ENCODE measurements around the gene WHRN. TPM values are rescaled to one million over a fixed set of nuclear protein-coding genes. Genes with fewer than 3 reads are reported as not detected.

WHRN gene
- total and polyA plus RNA-seq, 2 of the 13 experiments (the other 11 are each of a cell fraction or from before 2014, with no cell fraction given) = 2.3 to 5.3 TPM

DNA sequence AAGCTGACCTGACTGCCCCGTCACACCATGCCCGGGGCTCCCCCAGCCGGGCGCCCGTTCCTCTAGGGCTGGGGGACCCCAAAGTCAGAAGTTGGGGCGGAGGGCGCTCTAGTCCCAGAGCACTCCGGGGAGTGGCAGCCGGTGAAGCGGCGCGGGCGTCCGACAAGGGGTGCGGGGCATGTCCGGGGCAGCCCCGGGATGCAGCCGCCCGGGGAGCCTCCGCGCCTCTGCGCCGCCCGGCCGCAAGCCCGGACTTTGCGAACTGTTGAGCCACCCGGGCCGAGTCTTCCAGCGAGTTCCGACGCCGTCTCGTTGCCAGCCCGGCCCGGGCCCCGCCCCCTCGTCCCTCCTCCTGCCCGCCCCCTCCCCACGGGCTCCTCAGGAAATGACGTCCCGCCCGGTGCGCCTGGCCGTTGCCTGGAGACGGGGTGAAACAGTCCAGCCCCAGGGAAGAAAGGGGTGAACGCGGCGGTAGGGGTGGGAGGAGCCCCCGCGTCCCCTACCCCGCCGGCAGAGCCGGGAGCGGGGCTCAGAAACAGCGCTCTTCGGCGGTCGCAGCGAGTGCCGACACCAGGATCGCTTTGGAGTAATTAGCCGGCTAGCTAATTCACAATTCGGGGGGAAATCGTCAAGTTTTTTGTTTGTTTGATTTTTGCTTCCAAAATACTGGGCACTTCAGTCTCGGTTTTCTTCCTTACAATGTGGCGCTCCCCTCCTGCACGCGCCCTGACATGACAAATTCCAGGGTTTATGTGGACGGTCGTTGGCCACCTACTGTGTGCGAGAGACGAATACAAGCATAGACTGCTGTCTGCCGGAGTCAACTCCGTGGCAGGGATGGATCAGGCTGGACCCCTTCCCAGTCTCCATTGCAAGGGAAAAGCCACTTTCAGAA is at the start of gene WHRN (continued):
- TF ChIP-seq CREB1 (IDR thresholded peaks at IDR 0.05) (peak; percentile 52), CREB1 (CRISPR knock-in tag; IDR thresholded peaks at IDR 0.05) (peak; percentile 85), ZBTB7A (CRISPR knock-in tag; IDR thresholded peaks at IDR 0.05) (no peak), ZNF468 (CRISPR knock-in tag; IDR thresholded peaks at IDR 0.05) (0 out of 2 replicates have a peak, but pooled peaks have one; percentile 9), MAX (IDR thresholded peaks at IDR 0.05) (peak; percentile 64; the same call in 1 of the 2 replicates), ZFAT (CRISPR knock-in tag; conservative IDR thresholded peaks at IDR 0.05) (no peak), RFXAP (CRISPR knock-in tag; IDR thresholded peaks at IDR 0.05; ENCODE audit: borderline replicate concordance) (no peak), ZFP36 (IDR thresholded peaks at IDR 0.05; ENCODE audit: borderline replicate concordance, low read depth, low read length, partially characterized antibody) (no peak), ZFP62 (CRISPR knock-in tag; IDR thresholded peaks at IDR 0.05) (no peak), THRA (CRISPR knock-in tag; IDR thresholded peaks at IDR 0.05; ENCODE audit: borderline replicate concordance) (no peak), NPAS2 (CRISPR knock-in tag; IDR thresholded peaks at IDR 0.05; ENCODE audit: borderline replicate concordance) (no peak), TEAD3 (CRISPR knock-in tag; optimal IDR thresholded peaks at IDR 0.05; ENCODE audit: borderline replicate concordance) (no peak), ZBTB4 (CRISPR knock-in tag; IDR thresholded peaks at IDR 0.05; ENCODE audit: borderline replicate concordance) (no peak)
- TF ChIP-seq, protein P1, sequence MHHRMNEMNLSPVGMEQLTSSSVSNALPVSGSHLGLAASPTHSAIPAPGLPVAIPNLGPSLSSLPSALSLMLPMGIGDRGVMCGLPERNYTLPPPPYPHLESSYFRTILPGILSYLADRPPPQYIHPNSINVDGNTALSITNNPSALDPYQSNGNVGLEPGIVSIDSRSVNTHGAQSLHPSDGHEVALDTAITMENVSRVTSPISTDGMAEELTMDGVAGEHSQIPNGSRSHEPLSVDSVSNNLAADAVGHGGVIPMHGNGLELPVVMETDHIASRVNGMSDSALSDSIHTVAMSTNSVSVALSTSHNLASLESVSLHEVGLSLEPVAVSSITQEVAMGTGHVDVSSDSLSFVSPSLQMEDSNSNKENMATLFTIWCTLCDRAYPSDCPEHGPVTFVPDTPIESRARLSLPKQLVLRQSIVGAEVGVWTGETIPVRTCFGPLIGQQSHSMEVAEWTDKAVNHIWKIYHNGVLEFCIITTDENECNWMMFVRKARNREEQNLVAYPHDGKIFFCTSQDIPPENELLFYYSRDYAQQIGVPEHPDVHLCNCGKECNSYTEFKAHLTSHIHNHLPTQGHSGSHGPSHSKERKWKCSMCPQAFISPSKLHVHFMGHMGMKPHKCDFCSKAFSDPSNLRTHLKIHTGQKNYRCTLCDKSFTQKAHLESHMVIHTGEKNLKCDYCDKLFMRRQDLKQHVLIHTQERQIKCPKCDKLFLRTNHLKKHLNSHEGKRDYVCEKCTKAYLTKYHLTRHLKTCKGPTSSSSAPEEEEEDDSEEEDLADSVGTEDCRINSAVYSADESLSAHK (CRISPR knock-in tag; IDR thresholded peaks at IDR 0.05; ENCODE audit: borderline replicate concordance) = no peak
- TF ChIP-seq, protein P2, sequence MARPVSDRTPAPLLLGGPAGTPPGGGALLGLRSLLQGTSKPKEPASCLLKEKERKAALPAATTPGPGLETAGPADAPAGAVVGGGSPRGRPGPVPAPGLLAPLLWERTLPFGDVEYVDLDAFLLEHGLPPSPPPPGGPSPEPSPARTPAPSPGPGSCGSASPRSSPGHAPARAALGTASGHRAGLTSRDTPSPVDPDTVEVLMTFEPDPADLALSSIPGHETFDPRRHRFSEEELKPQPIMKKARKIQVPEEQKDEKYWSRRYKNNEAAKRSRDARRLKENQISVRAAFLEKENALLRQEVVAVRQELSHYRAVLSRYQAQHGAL (CRISPR knock-in tag; IDR thresholded peaks at IDR 0.05; ENCODE audit: not compliant biosample characterization) = no peak
- TF ChIP-seq, protein P3, sequence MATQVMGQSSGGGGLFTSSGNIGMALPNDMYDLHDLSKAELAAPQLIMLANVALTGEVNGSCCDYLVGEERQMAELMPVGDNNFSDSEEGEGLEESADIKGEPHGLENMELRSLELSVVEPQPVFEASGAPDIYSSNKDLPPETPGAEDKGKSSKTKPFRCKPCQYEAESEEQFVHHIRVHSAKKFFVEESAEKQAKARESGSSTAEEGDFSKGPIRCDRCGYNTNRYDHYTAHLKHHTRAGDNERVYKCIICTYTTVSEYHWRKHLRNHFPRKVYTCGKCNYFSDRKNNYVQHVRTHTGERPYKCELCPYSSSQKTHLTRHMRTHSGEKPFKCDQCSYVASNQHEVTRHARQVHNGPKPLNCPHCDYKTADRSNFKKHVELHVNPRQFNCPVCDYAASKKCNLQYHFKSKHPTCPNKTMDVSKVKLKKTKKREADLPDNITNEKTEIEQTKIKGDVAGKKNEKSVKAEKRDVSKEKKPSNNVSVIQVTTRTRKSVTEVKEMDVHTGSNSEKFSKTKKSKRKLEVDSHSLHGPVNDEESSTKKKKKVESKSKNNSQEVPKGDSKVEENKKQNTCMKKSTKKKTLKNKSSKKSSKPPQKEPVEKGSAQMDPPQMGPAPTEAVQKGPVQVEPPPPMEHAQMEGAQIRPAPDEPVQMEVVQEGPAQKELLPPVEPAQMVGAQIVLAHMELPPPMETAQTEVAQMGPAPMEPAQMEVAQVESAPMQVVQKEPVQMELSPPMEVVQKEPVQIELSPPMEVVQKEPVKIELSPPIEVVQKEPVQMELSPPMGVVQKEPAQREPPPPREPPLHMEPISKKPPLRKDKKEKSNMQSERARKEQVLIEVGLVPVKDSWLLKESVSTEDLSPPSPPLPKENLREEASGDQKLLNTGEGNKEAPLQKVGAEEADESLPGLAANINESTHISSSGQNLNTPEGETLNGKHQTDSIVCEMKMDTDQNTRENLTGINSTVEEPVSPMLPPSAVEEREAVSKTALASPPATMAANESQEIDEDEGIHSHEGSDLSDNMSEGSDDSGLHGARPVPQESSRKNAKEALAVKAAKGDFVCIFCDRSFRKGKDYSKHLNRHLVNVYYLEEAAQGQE (IDR thresholded peaks at IDR 0.05; ENCODE audit: borderline replicate concordance in 1 of 2, low read depth in 1 of 2, low read length in 2 of 2) = no peak

Data from HepG2 (cell line).